ENCODE measurements around the gene ITGB2.

The ITGB2 gene

DNA sequence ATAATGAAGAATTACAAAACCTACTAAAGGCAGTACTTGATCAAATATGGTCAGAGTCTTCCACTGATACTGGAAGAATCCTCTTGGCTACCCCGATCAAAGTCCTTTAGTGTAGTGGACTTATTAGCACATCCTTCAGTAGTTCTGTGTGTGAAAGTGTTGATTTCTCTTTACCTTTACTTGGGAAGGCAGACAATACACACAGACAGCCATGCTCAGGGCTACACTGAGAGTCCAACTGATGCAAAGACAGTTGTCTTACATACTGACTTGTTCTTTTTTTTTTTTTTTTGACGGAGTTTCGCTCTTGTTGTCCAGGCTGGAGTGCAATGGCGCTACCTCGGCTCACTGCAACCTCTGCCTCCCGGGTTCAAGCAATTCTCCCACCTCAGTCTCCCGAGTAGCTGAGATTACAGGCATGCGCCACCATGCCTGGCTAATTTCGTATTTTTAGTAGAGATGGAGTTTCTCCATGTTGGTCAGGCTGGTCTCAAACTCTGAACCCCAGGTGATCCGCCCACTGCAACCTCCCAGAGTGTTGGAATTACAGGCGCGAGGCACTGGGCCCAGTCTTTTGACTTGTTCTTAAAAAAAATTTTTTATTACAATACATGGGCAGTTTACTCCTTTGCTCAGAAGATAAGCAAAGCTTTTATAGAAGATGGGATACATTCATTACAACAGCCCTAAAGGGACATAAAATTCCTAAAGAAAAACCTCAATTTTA lies 43.7 kb downstream of the ITGB2 start:
- Mint-ChIP-seq H3K4me1 (peaks cover 27% of the 10 kb centered on the region), H3K9me3 (no peaks in the 10 kb centered on the region), H3K27ac (no peak overlapping the region), H3K4me3 (peak overlapping the region; percentile 53 to 65 (median 58)), H3K27me3 (ENCODE audit: low read depth) (peaks cover 38% of the 10 kb centered on the region), H3K36me3 (ENCODE audit: low read depth) (no peaks in the 10 kb centered on the region)
- no peak for TF ChIP-seq CTCF (IDR thresholded peaks at IDR 0.05; ENCODE audit: unreplicated experiment in 3 of 3)

GRCh38 chr21:44875316-44875700 lies 45.4 kb downstream of the ITGB2 start:
- no peak for TF ChIP-seq CTCF (IDR thresholded peaks at IDR 0.05; ENCODE audit: unreplicated experiment in 3 of 3)
- Mint-ChIP-seq H3K9me3 (no peaks in the 10 kb centered on the region), H3K27ac (peak overlapping the region; percentile 16 to 94 (median 91)), H3K36me3 (ENCODE audit: low read depth) (no peaks in the 10 kb centered on the region), H3K27me3 (ENCODE audit: low read depth) (peaks cover 33% of the 10 kb centered on the region), H3K4me1 (peaks cover 33% of the 10 kb centered on the region), H3K4me3 (peak overlapping the region; percentile 89 to 94 (median 91))

GRCh38 chr21:44874497-44875315 lies 46.0 kb downstream of the ITGB2 start:
- Mint-ChIP-seq H3K27ac (peak overlapping the region; percentile 16 to 94 (median 91)), H3K27me3 (ENCODE audit: low read depth) (peaks cover 30% of the 10 kb centered on the region), H3K9me3 (no peaks in the 10 kb centered on the region), H3K4me1 (peaks cover 38% of the 10 kb centered on the region), H3K36me3 (ENCODE audit: low read depth) (no peaks in the 10 kb centered on the region), H3K4me3 (peak overlapping the region; percentile 89 to 94 (median 91))
- no peak for TF ChIP-seq CTCF (IDR thresholded peaks at IDR 0.05; ENCODE audit: unreplicated experiment in 3 of 3)

DNA sequence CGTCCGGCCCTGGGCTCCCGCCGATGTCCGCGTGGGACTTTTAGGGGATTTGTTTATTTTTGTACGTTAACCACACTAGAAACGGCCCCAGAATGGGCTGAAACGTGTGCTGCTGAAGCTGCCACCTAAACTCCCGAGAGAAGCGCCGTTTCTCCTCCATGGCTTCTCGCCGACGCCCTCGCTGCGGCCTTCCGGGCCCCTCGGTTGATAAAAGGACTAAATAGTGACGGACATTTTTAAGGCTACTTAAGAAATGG lies 46.5 kb downstream of the ITGB2 start:
- Mint-ChIP-seq H3K9me3 (no peaks in the 10 kb centered on the region), H3K27me3 (ENCODE audit: low read depth) (peaks cover 28% of the 10 kb centered on the region), H3K4me3 (peak overlapping the region; percentile 89 to 94 (median 91)), H3K4me1 (peaks cover 40% of the 10 kb centered on the region), H3K27ac (peak overlapping the region in 2 of 3 experiments; percentile 91 to 94), H3K36me3 (ENCODE audit: low read depth) (no peaks in the 10 kb centered on the region)
- no peak for TF ChIP-seq CTCF (IDR thresholded peaks at IDR 0.05; ENCODE audit: unreplicated experiment in 3 of 3)

GRCh38 chr21:44873356-44874239 lies 47.1 kb downstream of the ITGB2 start, which contains the start of gene PTTG1IP:
PTTG1IP (minus strand) TSS chr21:44873690; CDS start chr21:44873616, 74 bp downstream.
- TF ChIP-seq CTCF (IDR thresholded peaks at IDR 0.05; ENCODE audit: unreplicated experiment in 3 of 3), result no peak
- Mint-ChIP-seq H3K4me1 (peaks cover 45% of the 10 kb centered on the region), H3K27me3 (ENCODE audit: low read depth) (peaks cover 28% of the 10 kb centered on the region), H3K27ac (peak within 1 kb of the TSS; percentile 82 to 95 (median 94)), H3K9me3 (no peaks in the 10 kb centered on the region), H3K4me3 (peak within 1 kb of the TSS; percentile 94 to 99 (median 96)), H3K36me3 (ENCODE audit: low read depth) (peaks cover 3% of the 10 kb centered on the region)
